ENCODE data around the gene UMODL1.

UMODL1 gene

GRCh38 chr21:42081931-42082381, 10.8 kb downstream of the UMODL1 start:
- no peak for FAIRE-seq

GRCh38 chr21:42082501-42083360, 11.6 kb downstream of the UMODL1 start:
- no peak for FAIRE-seq

- FAIRE-seq: no peak
Measured at GRCh38 chr21:42083361-42083690, 12.2 kb downstream of the UMODL1 start.

GRCh38 chr21:42084079-42084478, 13.0 kb downstream of the UMODL1 start:
- FAIRE-seq: no peak

- no peak for FAIRE-seq
Measured at GRCh38 chr21:42085246-42086077, 14.3 kb downstream of the UMODL1 start.

GRCh38 chr21:42086969-42087368, 15.9 kb downstream of the UMODL1 start:
- no peak for FAIRE-seq

- FAIRE-seq: no peak
Measured at GRCh38 chr21:42088148-42088547, 17.0 kb downstream of the UMODL1 start.

- no peak for FAIRE-seq
Measured at GRCh38 chr21:42088658-42089057, 17.5 kb downstream of the UMODL1 start.

GRCh38 chr21:42089093-42089631, 18.0 kb downstream of the UMODL1 start:
- no peak for FAIRE-seq

GRCh38 chr21:42089665-42090310, 18.7 kb downstream of the UMODL1 start:
- no peak for FAIRE-seq

- FAIRE-seq: no peak
Measured at GRCh38 chr21:42091899-42092508, 20.9 kb downstream of the UMODL1 start.

- FAIRE-seq: no peak
Measured at GRCh38 chr21:42092771-42093170, 21.7 kb downstream of the UMODL1 start.

GRCh38 chr21:42093186-42093585, 22.1 kb downstream of the UMODL1 start:
- FAIRE-seq: no peak

- FAIRE-seq: no peak
Measured at GRCh38 chr21:42093991-42094421, 22.9 kb downstream of the UMODL1 start.

GRCh38 chr21:42094811-42095210, 23.7 kb downstream of the UMODL1 start:
- FAIRE-seq: no peak

- FAIRE-seq: no peak
Measured at GRCh38 chr21:42095581-42095980, 24.5 kb downstream of the UMODL1 start.

- no peak for FAIRE-seq
Measured at GRCh38 chr21:42096566-42096965, 25.4 kb downstream of the UMODL1 start.

GRCh38 chr21:42097274-42097673, 26.2 kb downstream of the UMODL1 start:
- FAIRE-seq: no peak

GRCh38 chr21:42097860-42098454, 26.8 kb downstream of the UMODL1 start:
- FAIRE-seq: no peak

- no peak for FAIRE-seq
Measured at GRCh38 chr21:42098957-42099505, 27.9 kb downstream of the UMODL1 start.

- no peak for FAIRE-seq
Measured at GRCh38 chr21:42101246-42101645, 30.1 kb downstream of the UMODL1 start.

GRCh38 chr21:42102076-42102475, 31.0 kb downstream of the UMODL1 start:
- FAIRE-seq: no peak

Measured in endometrium (tissue), 2 donors.